ENCODE measurements around the gene HS3ST5.

DNA sequence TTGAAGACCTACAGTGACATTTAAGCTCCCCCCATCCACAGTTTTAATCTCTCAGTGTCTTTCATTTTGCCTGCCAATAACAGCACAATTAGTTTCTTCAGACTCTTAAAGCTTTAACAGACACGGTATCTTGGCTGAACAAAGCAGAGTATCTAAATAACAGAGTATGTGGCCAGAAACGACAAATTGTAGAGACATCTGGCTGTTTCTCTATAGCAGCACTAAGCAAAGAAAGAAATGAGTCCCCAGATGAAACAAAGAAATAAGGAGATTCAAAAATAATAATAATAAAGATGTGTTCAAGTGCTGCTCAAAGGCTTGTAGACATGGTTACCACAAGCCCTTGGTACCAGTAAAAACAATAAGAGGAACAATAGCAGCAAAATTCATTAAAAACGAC, 274.1 kb downstream of the HS3ST5 start:
- TF ChIP-seq POLR2A (IDR thresholded peaks at IDR 0.05; ENCODE audit: low read depth, low read length) (no peak), POLR2AphosphoS5 (IDR thresholded peaks at IDR 0.05; ENCODE audit: low read depth, low read length) (no peak), TAF1 (IDR thresholded peaks at IDR 0.05; ENCODE audit: low read depth, low read length) (no peak), SPI1 (IDR thresholded peaks at IDR 0.05; ENCODE audit: low read depth, low read length) (no peak), PAX5 (IDR thresholded peaks at IDR 0.05; ENCODE audit: insufficient read depth, low read length, severe bottlenecking) (no peak), POU2F2 (IDR thresholded peaks at IDR 0.05; ENCODE audit: low read depth, low read length) (no peak)
